Effector memory CD4-positive, alpha-beta T cell (primary cell): ENCODE results near the gene UBE2J2.

Experiments used
- DNase-seq, 3 donors: peaks; one replicate each; pipeline ENCODE4 v3.0.0-alpha.2; 2020
- H3K27ac ChIP-seq: 2 replicates; pipeline ENCODE4 v1.7.0; 2013; ENCODE audit warnings: mild to moderate bottlenecking, low read length, moderate library complexity; ENCODE audit not compliant: insufficient read depth, poor library complexity, severe bottlenecking
- H3K27me3 ChIP-seq: replicated peaks from 2 replicates; pipeline ENCODE4 v1.7.0; 2013; ENCODE audit warnings: mild to moderate bottlenecking, low read length; ENCODE audit not compliant: insufficient read depth, control insufficient read depth, poor library complexity, severe bottlenecking
- H3K36me3 ChIP-seq: 2 replicates; pipeline ENCODE4 v1.7.0; 2013; ENCODE audit warnings: mild to moderate bottlenecking, low read length, moderate library complexity; ENCODE audit not compliant: control insufficient read depth, insufficient read depth
- H3K4me1 ChIP-seq: 2 replicates; pipeline ENCODE4 v1.7.0; 2013; ENCODE audit warnings: low read length, mild to moderate bottlenecking; ENCODE audit not compliant: control insufficient read depth, insufficient read depth, poor library complexity, severe bottlenecking
- H3K4me3 ChIP-seq: 2 replicates; pipeline ENCODE4 v1.7.0; 2013; ENCODE audit warnings: low read length, low read depth, mild to moderate bottlenecking; ENCODE audit not compliant: insufficient read depth, poor library complexity, severe bottlenecking
- H3K9me3 ChIP-seq: 2 replicates; pipeline ENCODE4 v1.7.0; 2013; ENCODE audit warnings: mild to moderate bottlenecking, low read length, moderate library complexity; ENCODE audit not compliant: control insufficient read depth

Gene UBE2J2

GRCh38 chr1:1208713-1209433 is 64.8 kb downstream of the UBE2J2 start:
- Histone ChIP-seq H3K4me3 (peak overlapping the region; percentile 26), H3K9me3 (no peaks in the 10 kb centered on the region), H3K27ac (peak overlapping the region; percentile 83), H3K27me3 (no peaks in the 10 kb centered on the region), H3K4me1 (peaks cover 69% of the 10 kb centered on the region), H3K36me3 (no peaks in the 10 kb centered on the region)
- DNase-seq: peak; percentile 43 to 51 (median 47)

- peaks cover 56% of the 10 kb centered on the region for H3K4me1 ChIP-seq
- no peak for DNase-seq
- no peak overlapping the region for H3K4me3 ChIP-seq
- H3K36me3 ChIP-seq: no peaks in the 10 kb centered on the region
- H3K27me3 ChIP-seq: no peaks in the 10 kb centered on the region
- H3K9me3 ChIP-seq: no peaks in the 10 kb centered on the region
- H3K27ac ChIP-seq: peak overlapping the region; percentile 83
Observed at GRCh38 chr1:1207571-1207892, 66.1 kb downstream of the UBE2J2 start.

GRCh38 chr1:1206966-1207531 is 66.6 kb downstream of the UBE2J2 start:
- Histone ChIP-seq H3K4me1 (peaks cover 53% of the 10 kb centered on the region), H3K9me3 (no peaks in the 10 kb centered on the region), H3K27ac (peak overlapping the region; percentile 83), H3K4me3 (peak overlapping the region; percentile 55), H3K27me3 (no peaks in the 10 kb centered on the region), H3K36me3 (no peaks in the 10 kb centered on the region)
- DNase-seq: no peak

DNA sequence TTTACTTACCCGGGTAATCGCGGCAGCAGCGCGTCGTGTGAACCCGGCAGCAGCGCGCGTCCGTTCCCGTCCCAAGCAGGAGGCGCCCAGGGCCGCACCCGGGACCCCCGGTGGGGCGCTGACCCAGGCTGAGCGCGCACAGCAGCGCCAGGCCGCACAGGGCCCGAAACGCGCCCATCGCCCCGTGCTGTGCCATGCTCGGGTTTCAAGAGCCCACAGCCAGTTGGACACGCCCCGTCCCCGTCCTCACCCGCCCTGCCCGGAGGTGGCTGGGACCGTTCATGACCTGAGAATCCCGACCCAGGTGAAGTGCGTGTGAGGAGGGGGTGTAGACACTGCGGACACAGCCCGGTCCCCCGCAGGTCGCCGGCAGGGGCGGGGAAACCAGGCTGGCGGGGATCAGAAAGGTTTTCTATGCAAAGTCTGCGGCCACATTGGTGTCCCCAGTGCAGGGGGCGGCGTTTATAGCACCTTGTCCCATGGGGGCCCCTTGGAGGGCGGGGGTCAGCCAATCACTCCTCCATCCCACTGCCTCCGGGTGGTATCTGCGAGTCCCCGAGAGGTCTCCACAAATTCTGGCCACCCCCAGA is 67.2 kb downstream of the UBE2J2 start, which contains the start of gene TNFRSF18:
Gene TNFRSF18, minus strand, starts transcription at position 217 of the 590 bp plus-strand sequence. Its CDS starts 21 bp downstream, at position 196.
- Histone ChIP-seq H3K9me3 (no peaks in the 10 kb centered on the region), H3K27me3 (no peaks in the 10 kb centered on the region), H3K27ac (peak within 1 kb of the TSS; percentile 83), H3K36me3 (no peaks in the 10 kb centered on the region), H3K4me1 (peaks cover 49% of the 10 kb centered on the region), H3K4me3 (peak within 1 kb of the TSS; percentile 55)
- peak in 1 of 3 donors; percentile 30 for DNase-seq

DNA sequence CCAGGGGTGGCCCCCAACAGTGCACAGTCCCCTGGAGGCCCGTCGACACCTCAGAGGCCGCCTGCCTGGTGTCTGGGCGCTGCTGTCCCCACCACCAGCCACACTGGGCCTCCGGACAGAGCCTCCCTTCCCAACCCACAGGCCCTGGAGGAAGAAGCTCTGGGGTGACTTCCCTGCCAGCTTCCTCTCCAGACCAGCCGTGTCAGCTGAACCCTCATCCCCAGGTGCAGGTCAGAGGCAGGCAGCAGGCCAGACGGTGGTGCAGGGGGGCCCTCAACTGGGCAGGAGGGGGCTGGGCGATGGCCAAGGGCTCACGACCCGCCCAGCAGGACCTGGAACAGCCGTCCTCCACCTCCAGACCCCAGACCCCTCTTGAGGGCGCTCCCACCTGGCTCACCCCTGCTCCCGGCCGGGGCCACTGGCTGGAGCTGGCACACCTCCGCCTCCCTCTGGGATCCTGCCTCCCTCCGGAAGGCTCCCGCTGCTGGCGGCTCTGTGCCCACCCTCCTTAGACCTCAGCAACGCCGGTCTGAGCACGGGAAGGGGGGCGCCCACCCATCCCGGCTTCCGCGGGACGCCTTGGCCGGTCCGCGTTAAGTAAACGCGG is 67.8 kb downstream of the UBE2J2 start:
- Histone ChIP-seq H3K36me3 (no peaks in the 10 kb centered on the region), H3K4me3 (peak overlapping the region; percentile 55), H3K4me1 (peaks cover 48% of the 10 kb centered on the region), H3K9me3 (no peaks in the 10 kb centered on the region), H3K27ac (peak overlapping the region; percentile 83), H3K27me3 (no peaks in the 10 kb centered on the region)
- no peak for DNase-seq

- Histone ChIP-seq H3K4me1 (peaks cover 52% of the 10 kb centered on the region), H3K27ac (peak overlapping the region; percentile 83), H3K4me3 (peak overlapping the region; percentile 55), H3K27me3 (no peaks in the 10 kb centered on the region), H3K36me3 (no peaks in the 10 kb centered on the region), H3K9me3 (no peaks in the 10 kb centered on the region)
- DNase-seq: no peak
Observed at GRCh38 chr1:1204998-1205768, 68.5 kb downstream of the UBE2J2 start.

DNA sequence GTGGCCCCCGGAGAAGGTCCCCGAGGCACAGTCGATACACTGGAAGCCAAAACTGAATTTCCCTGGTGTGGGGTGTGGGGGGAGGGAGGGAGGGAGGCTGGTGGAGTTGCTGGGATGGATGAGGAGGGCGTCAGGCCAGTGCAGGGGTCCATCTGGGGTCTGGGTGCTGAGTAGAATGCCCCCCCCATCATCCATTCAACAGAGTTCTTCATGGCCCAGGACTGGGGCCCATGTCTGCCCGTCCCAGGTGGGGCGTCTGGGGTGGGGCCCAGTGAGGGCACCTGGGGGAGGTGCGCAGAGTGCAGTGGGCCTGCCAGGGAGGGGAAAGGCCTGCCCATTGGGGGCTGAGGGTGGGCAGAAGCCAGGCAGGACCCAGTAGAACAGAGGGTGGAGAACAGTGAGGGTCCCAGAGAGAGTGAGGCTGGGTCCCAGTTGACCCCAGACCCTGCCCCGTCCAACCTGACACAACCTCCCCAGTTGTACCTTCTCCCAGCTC is 69.2 kb downstream of the UBE2J2 start:
- H3K27me3 ChIP-seq: no peaks in the 10 kb centered on the region
- H3K36me3 ChIP-seq: no peaks in the 10 kb centered on the region
- no peak for DNase-seq
- H3K9me3 ChIP-seq: no peaks in the 10 kb centered on the region
- peaks cover 51% of the 10 kb centered on the region for H3K4me1 ChIP-seq
- H3K4me3 ChIP-seq: no peak overlapping the region
- H3K27ac ChIP-seq: peak overlapping the region; percentile 83
